Measurements from ENCODE around the gene HIF1AN. TPM values are rescaled to one million over a fixed set of nuclear protein-coding genes. Genes with fewer than 3 reads are reported as not detected.

Gene HIF1AN
- total RNA-seq, 1 donor from 2014 or later: 62.9 TPM

GRCh38 chr10:100535338-100535714, 417 bp upstream of the HIF1AN start:
- no peaks in the 10 kb centered on the region for H3K27me3 Mint-ChIP-seq
- no peak overlapping the region for H3K27ac Mint-ChIP-seq
- H3K36me3 Mint-ChIP-seq: peaks cover under 1% of the 10 kb centered on the region
- no peak for DNase-seq (ENCODE audit: extremely low spot score, unreplicated experiment)
- TF ChIP-seq CTCF (conservative IDR thresholded peaks at IDR 0.05): no peak
- peaks cover 19% of the 10 kb centered on the region for H3K4me1 Mint-ChIP-seq (ENCODE audit: unreplicated experiment)
- H3K9me3 Mint-ChIP-seq: no peaks in the 10 kb centered on the region
- H3K4me3 Mint-ChIP-seq: no peak overlapping the region

GRCh38 chr10:100537475-100537874, 1.7 kb downstream of the HIF1AN start:
- no peak for TF ChIP-seq CTCF (conservative IDR thresholded peaks at IDR 0.05)
- Mint-ChIP-seq H3K9me3 (no peaks in the 10 kb centered on the region), H3K27ac (no peak overlapping the region), H3K4me1 (ENCODE audit: unreplicated experiment) (peaks cover 18% of the 10 kb centered on the region), H3K27me3 (no peaks in the 10 kb centered on the region), H3K36me3 (peaks cover 12% of the 10 kb centered on the region), H3K4me3 (peak overlapping the region; percentile 72)
- DNase-seq (ENCODE audit: extremely low spot score, unreplicated experiment): no peak

- H3K36me3 Mint-ChIP-seq: peaks cover 46% of the 10 kb centered on the region
These were observed 9.2 kb downstream of the HIF1AN start for GRCh38 chr10:100544950-100545349.

GRCh38 chr10:100551196-100551595, 15.5 kb downstream of the HIF1AN start:
- Mint-ChIP-seq H3K27me3 (no peaks in the 10 kb centered on the region), H3K4me3 (no peak overlapping the region), H3K9me3 (no peaks in the 10 kb centered on the region), H3K4me1 (ENCODE audit: unreplicated experiment) (peaks cover 4% of the 10 kb centered on the region), H3K36me3 (peaks cover 31% of the 10 kb centered on the region), H3K27ac (no peak overlapping the region)
- DNase-seq (ENCODE audit: extremely low spot score, unreplicated experiment): no peak
- TF ChIP-seq CTCF (conservative IDR thresholded peaks at IDR 0.05): no peak

More at GRCh38 chr10:100544950-100545349, 9.2 kb downstream of the HIF1AN start:
- Mint-ChIP-seq H3K9me3 (no peaks in the 10 kb centered on the region), H3K27me3 (no peaks in the 10 kb centered on the region), H3K27ac (no peak overlapping the region), H3K4me3 (no peak overlapping the region), H3K4me1 (ENCODE audit: unreplicated experiment) (no peaks in the 10 kb centered on the region)
- no peak for DNase-seq (ENCODE audit: extremely low spot score, unreplicated experiment)
- TF ChIP-seq CTCF (conservative IDR thresholded peaks at IDR 0.05): no peak

GRCh38 chr10:100551738-100552137, 16.0 kb downstream of the HIF1AN start:
- H3K9me3 Mint-ChIP-seq: no peaks in the 10 kb centered on the region
- H3K27me3 Mint-ChIP-seq: no peaks in the 10 kb centered on the region
- DNase-seq (ENCODE audit: extremely low spot score, unreplicated experiment): no peak
- peaks cover 27% of the 10 kb centered on the region for H3K36me3 Mint-ChIP-seq
- H3K27ac Mint-ChIP-seq: no peak overlapping the region
- no peak overlapping the region for H3K4me3 Mint-ChIP-seq
- no peak for TF ChIP-seq CTCF (conservative IDR thresholded peaks at IDR 0.05)
- peaks cover 4% of the 10 kb centered on the region for H3K4me1 Mint-ChIP-seq (ENCODE audit: unreplicated experiment)

- Mint-ChIP-seq H3K9me3 (no peaks in the 10 kb centered on the region), H3K27me3 (no peaks in the 10 kb centered on the region), H3K36me3 (peaks cover 18% of the 10 kb centered on the region), H3K4me3 (no peak overlapping the region), H3K27ac (no peak overlapping the region), H3K4me1 (ENCODE audit: unreplicated experiment) (peaks cover 4% of the 10 kb centered on the region)
- no peak for DNase-seq (ENCODE audit: extremely low spot score, unreplicated experiment)
- no peak for TF ChIP-seq CTCF (conservative IDR thresholded peaks at IDR 0.05)
These were observed 18.2 kb downstream of the HIF1AN start for GRCh38 chr10:100553929-100554328.
